Gastroesophageal sphincter (tissue), 4 donors: ENCODE data around the gene GPBAR1. TPM values are rescaled to one million over a fixed set of nuclear protein-coding genes. Genes with fewer than 3 reads are reported as not detected.

Source experiments
- ATAC-seq: fragments of 150-250 bp; one replicate; pipeline ENCODE4 v1.9.1; 2016; ENCODE audit warnings: mild to moderate bottlenecking, moderate library complexity
- H3K27ac ChIP-seq, 4 donors: fragments of 200-600 bp; sonication (generic) in 3 of 4; 1 replicate in 3 of 4; 2 replicates in 1 of 4; pipeline ENCODE4 v1.5.1; 2016 to 2019
- H3K27me3 ChIP-seq: fragments of 200-600 bp; sonication (generic); one replicate; pipeline ENCODE4 v1.5.1; 2019
- H3K36me3 ChIP-seq, 2 donors: fragments of 200-600 bp; sonication (generic); one replicate each; pipeline ENCODE4 v1.5.1; 2019; ENCODE audit warnings: control low read depth in 1 of 2
- H3K4me1 ChIP-seq, 3 donors: fragments of 200-600 bp; sonication (generic); 1 replicate in 2 of 3; 2 replicates in 1 of 3; pipeline ENCODE4 v1.5.1; 2016 to 2019; ENCODE audit warnings: control low read depth in 2 of 3
- H3K4me3 ChIP-seq, 2 donors: fragments of 200-600 bp; sonication (generic); one replicate each; pipeline ENCODE4 v1.5.1; 2019; ENCODE audit warnings: mild to moderate bottlenecking in 1 of 2, moderate library complexity in 1 of 2
- H3K9me3 ChIP-seq, 3 donors: fragments of 200-600 bp; sonication (generic); one replicate each; pipeline ENCODE4 v1.5.1; 2017 to 2019; ENCODE audit warnings: control low read depth in 2 of 3
- EP300 ChIP-seq: sonication (generic); formaldehyde crosslinking; IDR thresholded peaks from one replicate; pipeline ENCODE4 v1.6.1; 2017; ENCODE audit warnings: antibody characterized with exemption, mild to moderate bottlenecking
- POLR2A ChIP-seq, 2 donors: fragments of 450-650 bp; IDR thresholded peaks; one replicate each; pipeline ENCODE4 v1.6.1; 2017; ENCODE audit warnings: antibody characterized with exemption in 2 of 2, mild to moderate bottlenecking in 2 of 2, moderate library complexity in 1 of 2
- POLR2AphosphoS5 ChIP-seq: sonication (generic); formaldehyde crosslinking; IDR thresholded peaks from one replicate; pipeline ENCODE4 v1.6.1; 2017; ENCODE audit warnings: antibody characterized with exemption
- WGBS, 2 donors: methylation state at CpG; one replicate each; pipeline ENCODE4 v1.1.5; 2018; ENCODE audit warnings: low coverage in 1 of 2; 5-methylcytosine and 5-hydroxymethylcytosine counted together
- total RNA-seq, 4 donors: library from RNA; depleted of rRNA; stranded (reverse); fragments of >200 nt; gene quantifications; one replicate each; pipeline ENCODE4 v1.1.0, GENCODE V29; 2016
- TF ChIP-seq, protein P1 (sequence below), 4 experiments: fragments of 200-600 bp in 2 of 4; fragments of 450-650 bp in 2 of 4; sonication (generic) in 1 of 4; IDR thresholded peaks; one replicate each; pipeline ENCODE4 v1.5.1; 2017 to 2019; ENCODE audit warnings: antibody characterized with exemption in 4 of 4, mild to moderate bottlenecking in 2 of 4, moderate library complexity in 2 of 4

The GPBAR1 gene
- total RNA-seq, 4 donors from 2014 or later: 0.31 to 4.0 (median 1.4) TPM

DNA sequence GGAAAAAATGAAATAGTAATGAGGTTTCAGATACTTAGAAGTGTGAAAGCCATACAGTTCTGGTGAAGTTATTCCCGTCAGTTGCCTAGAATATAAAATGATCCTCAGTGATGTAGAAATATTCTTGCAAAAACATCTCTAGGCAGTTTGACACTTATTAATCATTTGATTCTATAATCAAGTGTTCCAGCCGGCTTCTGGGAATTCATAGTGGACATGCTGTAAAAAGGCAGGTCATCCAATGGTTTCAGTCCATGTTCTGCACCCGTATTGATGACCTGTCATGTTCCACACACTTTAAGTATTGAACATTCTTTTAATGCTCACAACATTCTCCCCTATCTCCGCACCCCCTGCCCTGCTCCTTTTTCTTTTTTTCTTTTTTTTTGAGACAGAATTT, 24.0 kb upstream of the GPBAR1 start:
- 71 to 84% methylated on average over 2 to 4 of the region's 4 CpGs for WGBS, 2 donors
- no peaks in the 10 kb centered on the region for H3K9me3 ChIP-seq
- H3K36me3 ChIP-seq: peaks cover 3 to 97% of the 10 kb centered on the region in 2 donors
- no peak overlapping the region for H3K27ac ChIP-seq
- no peak overlapping the region for H3K4me3 ChIP-seq
- ATAC-seq: no peak
- H3K27me3 ChIP-seq: no peaks in the 10 kb centered on the region
- TF ChIP-seq, protein P1, sequence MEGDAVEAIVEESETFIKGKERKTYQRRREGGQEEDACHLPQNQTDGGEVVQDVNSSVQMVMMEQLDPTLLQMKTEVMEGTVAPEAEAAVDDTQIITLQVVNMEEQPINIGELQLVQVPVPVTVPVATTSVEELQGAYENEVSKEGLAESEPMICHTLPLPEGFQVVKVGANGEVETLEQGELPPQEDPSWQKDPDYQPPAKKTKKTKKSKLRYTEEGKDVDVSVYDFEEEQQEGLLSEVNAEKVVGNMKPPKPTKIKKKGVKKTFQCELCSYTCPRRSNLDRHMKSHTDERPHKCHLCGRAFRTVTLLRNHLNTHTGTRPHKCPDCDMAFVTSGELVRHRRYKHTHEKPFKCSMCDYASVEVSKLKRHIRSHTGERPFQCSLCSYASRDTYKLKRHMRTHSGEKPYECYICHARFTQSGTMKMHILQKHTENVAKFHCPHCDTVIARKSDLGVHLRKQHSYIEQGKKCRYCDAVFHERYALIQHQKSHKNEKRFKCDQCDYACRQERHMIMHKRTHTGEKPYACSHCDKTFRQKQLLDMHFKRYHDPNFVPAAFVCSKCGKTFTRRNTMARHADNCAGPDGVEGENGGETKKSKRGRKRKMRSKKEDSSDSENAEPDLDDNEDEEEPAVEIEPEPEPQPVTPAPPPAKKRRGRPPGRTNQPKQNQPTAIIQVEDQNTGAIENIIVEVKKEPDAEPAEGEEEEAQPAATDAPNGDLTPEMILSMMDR (IDR thresholded peaks at IDR 0.05): no peak
- H3K4me1 ChIP-seq: peaks cover 0 to 19% (median 0%) of the 10 kb centered on the region in 3 donors

DNA sequence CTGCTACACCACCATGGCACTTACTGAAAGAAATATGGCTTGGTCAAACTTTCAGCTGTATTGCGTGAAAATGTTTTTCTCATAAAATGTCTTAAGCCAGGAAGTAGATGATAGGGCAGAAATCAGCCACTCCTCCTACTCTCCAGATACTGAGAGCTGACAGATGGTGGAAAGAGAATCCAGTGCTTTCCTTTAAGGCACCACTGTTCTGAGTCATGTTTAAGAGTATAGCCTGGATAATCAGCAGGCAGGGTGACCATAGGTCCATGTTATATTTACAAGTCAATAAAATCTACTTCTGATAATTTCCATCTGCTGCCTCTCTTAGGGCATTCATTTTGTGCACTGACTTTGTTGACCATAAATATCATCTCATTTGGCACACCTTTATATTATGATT, 21.9 kb upstream of the GPBAR1 start:
- Histone ChIP-seq H3K4me3 (no peak overlapping the region), H3K9me3 (no peaks in the 10 kb centered on the region), H3K27ac (no peak overlapping the region), H3K36me3 (peaks cover 3 to 99% of the 10 kb centered on the region in 2 donors), H3K27me3 (no peaks in the 10 kb centered on the region), H3K4me1 (peaks cover 0 to 16% (median 0%) of the 10 kb centered on the region in 3 donors)
- no peak for ATAC-seq
- no peak for TF ChIP-seq POLR2AphosphoS5
- TF ChIP-seq, protein P1 (IDR thresholded peaks at IDR 0.05): no peak
- TF ChIP-seq POLR2A (IDR thresholded peaks at IDR 0.05): no peak
- no peak for TF ChIP-seq EP300
- WGBS, 2 donors: 80 to 88% methylated on average over 1 of the region's 1 CpG

DNA sequence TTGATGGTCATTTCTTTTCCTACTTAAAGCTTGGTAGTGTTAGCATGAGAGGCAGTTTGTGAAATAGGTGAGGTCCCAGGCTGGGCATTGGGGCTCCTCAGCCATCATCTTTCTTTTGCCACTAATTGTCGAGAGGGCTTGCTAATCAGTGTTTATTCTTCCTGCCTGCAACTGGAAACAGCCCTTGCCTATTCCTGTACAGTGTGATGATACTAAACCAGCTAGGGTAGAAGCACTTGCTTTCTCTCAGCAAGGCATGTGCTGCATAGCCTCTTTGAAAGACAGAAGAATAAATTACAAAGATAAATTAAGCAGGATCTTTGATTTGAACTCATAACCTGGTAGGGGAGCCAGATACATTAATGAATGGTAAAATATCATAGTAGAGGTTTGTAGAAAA, 16.6 kb upstream of the GPBAR1 start:
- Histone ChIP-seq H3K27ac (no peak overlapping the region), H3K9me3 (no peaks in the 10 kb centered on the region), H3K36me3 (peaks cover 3 to 99% of the 10 kb centered on the region in 2 donors), H3K4me1 (peaks cover 0 to 14% (median 0%) of the 10 kb centered on the region in 3 donors), H3K27me3 (no peaks in the 10 kb centered on the region), H3K4me3 (no peak overlapping the region)
- 30% methylated on average over 1 of the region's 1 CpG; no CpG with 5 or more reads in 1 of the 2 donors for WGBS, 2 donors
- no peak for ATAC-seq
- TF ChIP-seq EP300: no peak
- TF ChIP-seq, protein P1 (IDR thresholded peaks at IDR 0.05): no peak
- no peak for TF ChIP-seq POLR2A (IDR thresholded peaks at IDR 0.05)
- no peak for TF ChIP-seq POLR2AphosphoS5

DNA sequence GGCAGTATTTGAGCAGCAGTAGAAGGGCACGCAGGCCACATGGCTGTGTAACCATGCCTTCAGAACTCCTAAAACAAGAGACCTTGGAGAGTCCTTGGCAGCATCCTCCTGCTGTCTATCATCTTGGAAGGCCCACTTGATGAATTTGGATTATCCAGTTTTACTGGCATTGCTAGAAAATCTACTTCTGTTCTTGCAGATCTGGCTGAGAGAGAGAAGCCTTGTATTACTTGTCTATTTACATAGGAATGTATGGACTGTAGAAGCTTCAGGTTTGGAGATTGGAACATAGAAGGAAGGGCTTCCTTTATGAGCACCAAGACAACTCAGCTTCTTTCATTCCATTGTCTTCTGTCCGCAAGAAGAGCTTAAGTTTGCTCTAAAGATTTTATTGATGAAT, 16.1 kb upstream of the GPBAR1 start:
- 62 to 94% methylated on average over 2 of the region's 2 CpGs for WGBS, 2 donors
- ATAC-seq: no peak

DNA sequence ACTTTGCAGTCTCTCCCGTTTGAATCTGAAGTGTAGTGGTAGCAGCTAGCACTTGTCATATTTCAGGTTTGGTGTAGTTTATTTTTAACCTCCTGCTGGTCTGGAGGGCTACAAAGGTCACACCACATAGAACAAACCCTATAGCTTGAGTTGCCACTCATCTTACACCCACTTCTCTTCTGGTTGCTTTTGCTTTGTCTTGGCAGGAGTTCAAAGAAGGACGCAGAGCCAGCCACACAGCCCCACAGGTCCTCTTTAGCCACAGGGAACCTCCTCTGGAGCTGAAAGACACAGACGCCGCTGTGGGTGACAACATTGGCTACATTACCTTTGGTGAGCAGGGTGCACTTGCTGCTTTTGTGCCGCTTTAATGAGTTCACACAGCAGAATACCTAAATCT, 15.6 kb upstream of the GPBAR1 start:
- Histone ChIP-seq H3K27ac (no peak overlapping the region), H3K9me3 (no peaks in the 10 kb centered on the region), H3K36me3 (peaks cover 4 to 99% of the 10 kb centered on the region in 2 donors), H3K4me1 (peaks cover 0 to 14% (median 0%) of the 10 kb centered on the region in 3 donors), H3K27me3 (no peaks in the 10 kb centered on the region), H3K4me3 (no peak overlapping the region)
- TF ChIP-seq, protein P1 (IDR thresholded peaks at IDR 0.05): no peak
- TF ChIP-seq POLR2A (IDR thresholded peaks at IDR 0.05) (no peak), POLR2AphosphoS5 (no peak), EP300 (no peak)
- no peak for ATAC-seq
- 73 to 83% methylated on average over 2 of the region's 5 CpGs for WGBS, 2 donors

More for the DNA sequence above, 16.1 kb upstream of the GPBAR1 start:
- Histone ChIP-seq H3K4me1 (peaks cover 0 to 14% (median 0%) of the 10 kb centered on the region in 3 donors), H3K9me3 (no peaks in the 10 kb centered on the region), H3K27me3 (no peaks in the 10 kb centered on the region), H3K4me3 (no peak overlapping the region), H3K36me3 (peaks cover 7 to 99% of the 10 kb centered on the region in 2 donors), H3K27ac (no peak overlapping the region)
- no peak for TF ChIP-seq EP300
- TF ChIP-seq, protein P1 (IDR thresholded peaks at IDR 0.05): no peak
